CD4-positive, alpha-beta T cell treated with Interleukin-2 at 100 ng/mL for 4 hours (primary cell): Measurements from ENCODE around the gene CEP135.
A peak's percentile ranks its signal among the peaks of the same experiment; 100 is the strongest.
"Not testable (repeated sequence)": the region's sequence is repeated elsewhere in the genome, so short reads cannot be mapped to it uniquely, and the experiment has no call there.

Experiments
- DNase-seq: peaks from one replicate; pipeline ENCODE4 v3.0.0-alpha.2; 2020; ENCODE audit warnings: low spot score

The CEP135 gene, protein sequence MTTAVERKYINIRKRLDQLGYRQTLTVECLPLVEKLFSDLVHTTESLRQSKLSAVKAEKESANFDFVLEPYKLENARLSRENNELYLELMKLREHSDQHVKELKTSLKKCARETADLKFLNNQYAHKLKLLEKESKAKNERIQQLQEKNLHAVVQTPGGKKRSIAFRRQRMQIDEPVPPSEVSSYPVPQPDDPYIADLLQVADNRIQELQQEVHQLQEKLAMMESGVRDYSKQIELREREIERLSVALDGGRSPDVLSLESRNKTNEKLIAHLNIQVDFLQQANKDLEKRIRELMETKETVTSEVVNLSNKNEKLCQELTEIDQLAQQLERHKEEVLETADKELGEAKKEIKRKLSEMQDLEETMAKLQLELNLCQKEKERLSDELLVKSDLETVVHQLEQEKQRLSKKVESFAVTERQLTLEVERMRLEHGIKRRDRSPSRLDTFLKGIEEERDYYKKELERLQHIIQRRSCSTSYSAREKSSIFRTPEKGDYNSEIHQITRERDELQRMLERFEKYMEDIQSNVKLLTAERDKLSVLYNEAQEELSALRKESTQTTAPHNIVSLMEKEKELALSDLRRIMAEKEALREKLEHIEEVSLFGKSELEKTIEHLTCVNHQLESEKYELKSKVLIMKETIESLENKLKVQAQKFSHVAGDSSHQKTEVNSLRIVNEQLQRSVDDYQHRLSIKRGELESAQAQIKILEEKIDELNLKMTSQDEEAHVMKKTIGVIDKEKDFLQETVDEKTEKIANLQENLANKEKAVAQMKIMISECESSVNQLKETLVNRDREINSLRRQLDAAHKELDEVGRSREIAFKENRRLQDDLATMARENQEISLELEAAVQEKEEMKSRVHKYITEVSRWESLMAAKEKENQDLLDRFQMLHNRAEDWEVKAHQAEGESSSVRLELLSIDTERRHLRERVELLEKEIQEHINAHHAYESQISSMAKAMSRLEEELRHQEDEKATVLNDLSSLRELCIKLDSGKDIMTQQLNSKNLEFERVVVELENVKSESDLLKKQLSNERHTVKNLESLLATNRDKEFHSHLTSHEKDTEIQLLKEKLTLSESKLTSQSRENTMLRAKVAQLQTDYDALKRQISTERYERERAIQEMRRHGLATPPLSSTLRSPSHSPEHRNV

DNA sequence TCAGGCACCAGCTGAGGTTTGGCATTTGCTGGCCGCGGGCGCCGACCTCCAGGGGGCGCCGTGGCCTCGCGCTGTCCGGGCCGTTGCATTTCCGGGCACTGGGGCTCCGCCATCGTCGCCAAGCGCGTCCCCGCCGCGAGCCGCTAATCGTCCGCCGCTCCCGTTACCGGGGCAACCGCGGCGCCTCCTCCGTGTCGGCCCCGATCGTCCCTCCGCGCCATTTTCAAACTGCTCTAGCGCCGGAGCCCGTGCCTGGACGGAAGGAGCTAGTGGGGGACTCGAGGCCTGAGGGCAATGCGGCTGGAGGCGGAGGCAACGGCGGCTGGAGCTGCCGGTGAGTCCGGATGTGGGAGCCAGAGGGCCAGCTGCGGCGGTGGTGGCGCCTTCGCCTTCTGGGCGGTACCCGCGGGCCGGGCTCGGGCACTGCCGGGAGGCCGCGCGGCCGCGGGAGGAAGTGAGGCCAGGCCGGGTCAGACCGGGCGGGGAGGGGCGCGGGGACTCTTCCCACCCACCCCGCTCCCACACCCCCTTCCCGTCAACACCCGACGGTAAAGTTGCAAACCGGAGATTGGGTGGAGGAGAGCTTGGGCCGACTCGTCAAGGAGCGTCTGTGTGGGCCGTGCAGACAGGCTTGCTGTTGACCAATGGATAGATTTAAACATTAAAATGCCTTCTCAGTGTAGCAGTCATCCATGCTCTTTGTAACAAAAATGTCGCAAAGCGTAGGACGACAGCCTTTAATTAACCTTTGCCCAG lies at the start of gene CEP135:
TSS of gene CEP135 (plus strand) at position 220 of the 756 bp plus-strand sequence. CDS start 3,186 bp downstream, outside the sequence.
- DNase-seq: peak; percentile 93

DNA sequence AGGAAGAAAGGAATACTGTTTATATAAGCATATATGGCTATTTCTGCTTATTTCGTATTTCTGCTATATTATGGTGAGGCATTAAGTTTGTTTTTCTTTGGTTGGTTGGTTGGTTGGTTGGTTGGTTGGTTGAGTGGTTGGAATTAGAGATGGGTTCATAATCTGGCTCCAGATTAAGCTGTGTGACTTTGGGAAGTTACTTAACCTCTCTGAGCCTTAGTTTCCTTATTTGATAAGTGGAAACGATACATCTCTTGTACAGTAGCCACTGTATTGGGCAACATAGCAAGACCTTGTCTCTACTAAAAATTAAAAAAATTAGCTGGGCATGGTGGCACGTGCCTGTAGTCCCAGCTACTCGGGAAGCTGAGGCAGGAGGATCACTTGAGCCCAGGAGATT lies 46.1 kb upstream of the CEP135 start:
- DNase-seq: no peak

DNA sequence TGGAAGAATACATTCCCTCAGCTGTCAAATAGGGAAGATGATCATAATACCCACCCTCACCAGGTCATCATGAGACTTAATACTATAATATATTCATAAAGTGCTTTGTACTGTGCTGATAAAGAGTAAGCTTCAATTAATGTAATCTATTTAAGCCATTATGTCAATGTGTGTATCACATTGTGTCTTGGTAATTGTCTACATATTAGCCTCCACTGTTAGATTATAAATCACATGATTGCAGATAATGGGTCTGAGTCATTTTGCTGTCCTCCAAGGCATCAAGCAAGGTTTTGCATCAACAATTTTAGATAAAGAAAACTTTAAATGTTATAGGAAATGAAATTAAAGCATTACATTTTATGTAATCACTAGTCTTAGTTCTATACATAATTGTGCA lies 45.2 kb upstream of the CEP135 start:
- no peak for DNase-seq

DNA sequence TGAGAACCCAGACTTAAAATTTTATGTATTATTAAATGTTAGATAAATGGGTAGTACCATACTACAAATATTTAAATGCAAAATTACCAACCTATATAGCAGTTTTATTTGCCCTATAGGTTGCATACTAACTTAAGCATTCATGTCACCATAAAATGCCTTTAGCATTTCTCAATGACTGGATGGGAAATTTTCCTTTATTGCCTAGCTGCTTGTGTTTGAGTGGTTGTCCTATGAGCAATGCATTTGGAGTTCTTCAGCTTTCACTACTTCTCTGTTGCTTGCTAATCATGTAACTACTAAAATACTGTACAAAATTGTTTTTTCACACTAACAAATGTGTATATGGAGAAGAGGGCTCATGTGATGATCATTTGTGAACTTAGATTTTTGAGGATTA lies 44.2 kb upstream of the CEP135 start:
- no peak for DNase-seq

DNA sequence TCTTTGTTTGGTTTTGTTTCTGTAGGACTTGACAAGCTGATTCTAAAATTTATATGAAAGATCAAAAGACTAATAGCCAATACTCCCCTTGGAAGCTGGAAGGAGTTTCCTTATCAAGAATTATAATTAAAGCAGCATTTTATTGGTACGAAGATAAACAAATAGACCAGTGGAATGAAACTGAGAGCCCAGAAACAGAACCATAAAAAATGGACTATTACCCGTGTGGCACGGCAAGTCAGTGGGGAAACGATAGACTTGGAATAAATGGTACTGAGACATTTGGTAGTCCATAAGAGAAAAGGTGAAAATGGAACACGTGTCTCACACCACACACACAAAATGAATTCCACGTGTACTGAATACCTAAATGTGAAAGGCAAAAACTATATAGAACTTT lies 42.4 kb upstream of the CEP135 start:
- DNase-seq: no peak

DNA sequence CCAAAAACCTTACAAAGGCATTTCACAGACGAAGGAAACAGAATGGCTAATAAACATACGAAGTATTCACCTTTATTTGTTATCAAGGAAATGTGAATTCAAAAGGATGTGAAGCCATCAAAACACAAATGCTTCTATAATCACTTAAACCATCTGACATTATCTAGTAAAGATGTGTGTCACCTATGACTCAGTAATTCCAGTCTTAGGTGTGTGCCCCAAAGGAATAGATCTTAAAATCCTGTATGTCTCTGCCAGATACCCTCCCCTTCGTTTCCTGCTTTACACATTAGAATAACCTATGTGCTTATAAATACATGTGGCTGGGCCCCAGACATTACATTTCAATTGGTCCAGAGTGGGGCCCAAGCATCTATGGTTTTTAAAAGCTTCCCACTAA lies 41.8 kb upstream of the CEP135 start:
- peak; percentile 38 for DNase-seq

DNA sequence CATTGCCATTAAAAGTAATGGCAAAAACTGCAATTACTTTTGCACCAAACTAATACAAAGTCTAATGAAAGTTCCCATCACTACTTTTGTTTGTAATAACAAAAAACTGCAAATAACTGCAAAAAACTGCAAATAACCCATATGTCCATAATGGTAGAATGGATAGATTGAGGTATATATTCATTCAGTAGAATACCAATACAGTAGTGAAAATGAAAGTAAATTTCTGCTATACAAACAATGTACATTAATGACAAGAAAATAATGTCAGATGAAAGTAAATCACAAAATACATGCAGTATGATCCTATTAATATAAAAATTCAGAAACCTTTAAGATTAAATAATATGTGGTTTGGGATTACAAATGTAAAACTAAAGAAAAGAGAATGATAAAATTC lies 41.3 kb upstream of the CEP135 start:
- no peak for DNase-seq

DNA sequence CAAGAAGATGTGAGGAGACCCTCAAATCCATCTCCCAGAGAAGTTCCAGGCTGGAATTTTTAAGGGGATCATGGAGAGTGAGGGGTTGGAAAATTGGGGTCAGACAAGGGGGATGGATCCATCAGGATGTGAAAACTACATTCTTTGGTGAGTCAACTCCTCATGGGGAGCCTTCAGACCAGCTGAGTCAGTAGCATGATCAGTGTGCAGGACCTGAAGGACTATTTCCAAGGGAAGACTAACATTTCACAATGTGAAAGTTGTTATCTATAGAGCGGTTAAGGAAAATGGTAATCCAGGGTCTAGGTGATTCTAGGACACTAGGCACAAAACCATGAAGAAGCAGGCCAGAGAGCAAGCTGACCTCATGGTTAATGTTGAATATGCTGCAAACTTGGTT lies 38.6 kb upstream of the CEP135 start:
- no peak for DNase-seq

DNA sequence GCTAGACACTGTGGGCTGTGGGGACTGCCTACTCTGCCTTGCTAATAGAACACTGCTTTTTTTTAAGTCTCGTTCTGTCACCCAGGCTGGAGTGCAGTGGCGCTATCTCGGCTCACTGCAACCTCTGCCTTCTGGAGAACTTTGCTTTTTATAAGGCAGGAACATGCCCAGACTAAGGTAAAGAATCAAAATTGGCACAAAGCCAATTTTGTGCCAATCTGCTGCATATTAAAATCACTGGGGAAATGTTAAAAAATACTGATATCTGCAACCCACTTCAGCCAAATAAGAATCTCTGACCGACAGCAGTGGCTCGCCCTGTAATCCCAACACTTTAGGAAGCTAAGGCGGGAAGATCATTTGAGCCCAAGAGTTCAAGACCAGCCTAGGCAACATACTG lies 36.5 kb upstream of the CEP135 start:
- DNase-seq: no peak

DNA sequence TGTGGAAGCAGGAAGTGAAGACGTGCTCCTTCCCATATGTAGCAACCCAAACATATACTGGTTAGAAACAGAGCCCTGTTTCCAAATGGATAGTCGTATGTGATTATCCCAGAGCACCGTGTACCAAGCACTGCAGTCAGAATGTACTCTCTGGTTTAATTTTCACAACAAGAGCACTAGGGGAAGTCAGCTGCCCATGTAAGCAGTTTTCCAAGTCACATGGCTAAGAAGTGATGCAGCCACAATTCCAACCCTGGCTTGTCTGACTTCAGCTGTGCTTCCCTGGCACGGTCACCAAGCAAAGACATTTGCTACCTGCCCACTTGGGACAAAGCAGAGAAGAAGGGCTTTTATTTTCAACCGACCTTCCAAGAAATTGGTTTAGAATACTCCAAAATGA lies 28.2 kb upstream of the CEP135 start:
- DNase-seq: no peak

DNA sequence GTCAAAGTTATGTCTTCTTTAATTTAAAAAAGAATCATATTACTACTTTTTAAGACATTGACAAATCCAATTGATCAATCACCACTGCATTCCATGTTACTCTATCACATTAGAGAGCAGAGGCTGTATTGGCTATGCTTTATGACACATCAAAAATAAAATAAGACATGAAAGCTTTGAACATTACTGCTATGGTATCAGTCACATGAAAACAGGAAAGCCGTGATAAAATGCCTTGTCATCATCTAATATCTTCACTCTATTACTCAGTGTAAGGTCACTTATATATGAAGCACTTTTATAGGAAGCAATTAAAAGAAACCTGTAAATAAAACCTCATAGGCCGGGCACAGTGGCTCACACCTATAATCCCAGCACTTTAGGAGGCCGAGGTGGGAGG lies 27.7 kb upstream of the CEP135 start:
- DNase-seq: no peak

DNA sequence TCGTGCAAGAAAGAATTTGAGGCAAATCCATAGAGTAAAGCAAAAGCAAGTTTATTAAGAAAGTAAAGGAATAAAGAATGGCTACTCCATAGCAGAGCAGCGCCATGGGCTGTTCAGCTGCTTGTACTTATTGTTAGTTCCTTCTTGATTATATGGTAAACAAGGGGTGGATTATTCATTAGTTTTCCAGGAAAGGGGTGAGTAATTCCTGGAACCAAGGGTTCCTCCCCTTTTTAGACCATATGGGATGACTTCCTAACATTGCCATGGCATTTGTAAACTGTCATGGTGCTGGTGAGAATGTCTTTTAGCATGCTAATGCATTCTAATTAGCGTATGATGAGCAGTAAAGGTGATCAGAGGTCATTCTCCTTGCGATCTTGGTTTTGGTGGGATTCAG lies 23.5 kb upstream of the CEP135 start:
- DNase-seq: no peak

DNA sequence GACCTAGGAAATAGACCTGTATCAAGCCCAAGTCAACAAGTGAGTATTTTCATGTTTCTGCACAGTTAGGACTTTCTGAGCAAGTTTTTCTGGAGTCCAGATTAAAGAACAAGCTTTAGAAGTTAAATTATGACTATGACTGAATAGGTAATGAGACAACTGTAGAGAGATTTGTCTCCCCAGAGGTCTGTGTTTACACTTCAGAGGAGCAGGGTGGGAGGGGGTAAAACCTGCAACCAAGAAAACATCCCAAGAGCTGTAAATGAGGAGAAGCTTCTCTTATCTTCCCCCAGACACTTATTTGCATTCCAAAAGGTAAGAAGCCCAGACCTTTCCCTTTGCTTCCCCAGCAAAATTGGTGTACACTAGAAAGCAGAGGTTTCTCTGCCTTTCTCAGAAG lies 22.1 kb upstream of the CEP135 start:
- DNase-seq: no peak

DNA sequence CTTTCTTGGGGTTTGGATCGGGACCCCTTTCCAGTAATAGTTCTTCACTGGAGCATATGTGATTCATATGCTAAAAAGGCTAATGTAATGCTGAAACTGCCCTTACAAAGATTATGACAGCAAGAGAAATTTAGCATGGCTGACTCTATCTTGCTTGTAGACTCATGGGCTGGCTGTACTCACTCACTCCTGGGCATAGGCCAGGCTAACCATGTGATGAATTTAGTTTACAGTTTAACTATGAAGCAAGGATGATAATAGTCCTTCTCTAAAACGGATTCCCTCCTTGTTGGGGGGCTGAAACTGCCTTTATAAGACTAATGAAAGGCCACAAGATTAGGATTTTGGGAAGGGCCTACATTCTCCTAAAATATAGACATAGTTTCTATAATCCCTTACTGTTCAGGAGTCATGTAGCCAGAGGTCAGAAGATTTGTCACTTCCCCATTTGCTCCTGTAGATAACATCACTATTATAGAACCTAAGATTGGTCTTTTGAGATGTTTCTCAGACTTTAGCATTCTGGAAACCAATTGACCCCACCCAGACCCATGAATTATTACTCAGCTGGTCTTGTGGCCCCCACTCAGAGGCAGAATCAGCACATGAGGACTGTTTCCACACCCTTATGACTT lies 20.8 kb upstream of the CEP135 start:
- no peak for DNase-seq

DNA sequence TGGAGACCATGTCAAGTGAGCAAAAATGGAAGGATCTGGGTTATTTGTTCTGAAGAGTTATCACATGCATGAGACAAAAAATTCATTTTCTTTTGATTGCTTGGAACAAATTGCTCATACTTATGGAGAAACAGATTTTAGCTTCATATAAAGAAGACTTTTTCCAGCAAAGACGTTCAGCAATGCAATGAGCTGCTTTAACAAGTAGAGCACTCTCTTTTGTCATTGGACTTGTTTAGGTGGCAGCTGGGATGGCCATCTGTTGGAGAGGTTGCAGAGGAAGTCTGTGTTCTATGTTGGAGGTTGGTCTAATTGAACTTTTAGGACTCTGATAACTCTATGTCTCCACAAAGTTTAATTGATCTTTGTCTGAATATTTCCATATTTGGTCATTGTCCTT lies 19.9 kb upstream of the CEP135 start:
- DNase-seq: no peak

DNA sequence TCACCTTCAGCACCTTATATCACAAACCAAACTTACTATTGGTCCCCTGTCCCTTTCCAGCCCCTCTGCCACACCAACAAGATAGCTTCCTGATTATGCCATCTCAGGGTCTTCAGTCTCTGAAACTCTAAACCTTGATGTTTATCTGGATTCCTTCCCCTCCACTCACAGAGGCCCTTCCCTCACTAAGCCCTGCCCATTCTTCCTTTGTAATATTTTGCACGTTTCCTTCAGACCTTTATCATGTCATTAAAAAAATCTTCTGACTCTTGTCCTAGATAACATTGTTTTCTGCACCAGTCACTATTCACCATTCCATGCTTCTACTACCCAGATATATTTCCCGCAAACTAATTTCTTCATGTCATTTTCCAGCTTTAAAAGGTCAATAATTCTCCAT lies 17.7 kb upstream of the CEP135 start:
- no peak for DNase-seq

DNA sequence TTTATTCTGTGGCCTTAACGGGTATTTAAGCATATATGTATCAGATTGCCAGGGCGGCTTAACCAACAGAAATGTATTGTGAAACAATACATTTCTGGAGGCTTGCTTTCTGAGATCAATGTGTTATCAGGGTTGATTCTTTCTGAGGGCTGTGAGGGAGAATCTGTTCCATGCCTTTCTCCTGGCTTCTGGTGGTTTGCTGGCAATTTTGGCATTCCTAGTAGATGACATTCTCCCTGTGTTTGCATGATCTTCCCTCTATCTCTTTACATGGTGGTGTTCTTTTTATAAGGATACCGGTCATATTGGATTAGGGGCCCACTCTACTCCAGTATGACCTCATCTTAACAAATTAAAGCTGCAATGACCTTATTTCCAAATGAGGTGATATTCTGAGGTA lies 16.9 kb upstream of the CEP135 start:
- DNase-seq: no peak

DNA sequence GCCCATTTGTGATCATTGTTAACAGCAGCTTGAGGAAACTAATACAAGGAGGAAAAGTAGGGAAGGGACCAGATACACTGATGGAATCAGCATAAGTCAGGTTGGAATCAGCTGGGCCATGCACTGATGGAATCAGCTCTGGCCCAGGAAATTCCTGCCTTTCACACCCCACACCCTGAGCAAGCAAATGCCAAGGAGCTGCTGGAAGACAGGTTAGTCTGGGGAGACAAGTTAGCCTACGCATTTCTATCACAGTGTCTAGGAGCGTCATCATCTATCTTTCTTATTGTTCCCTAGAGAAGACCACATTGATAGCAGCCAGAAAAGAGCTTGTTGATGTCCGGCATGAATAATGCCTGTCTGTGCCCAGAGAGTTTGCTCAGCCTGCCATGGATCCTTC lies 16.2 kb upstream of the CEP135 start:
- DNase-seq: no peak

DNA sequence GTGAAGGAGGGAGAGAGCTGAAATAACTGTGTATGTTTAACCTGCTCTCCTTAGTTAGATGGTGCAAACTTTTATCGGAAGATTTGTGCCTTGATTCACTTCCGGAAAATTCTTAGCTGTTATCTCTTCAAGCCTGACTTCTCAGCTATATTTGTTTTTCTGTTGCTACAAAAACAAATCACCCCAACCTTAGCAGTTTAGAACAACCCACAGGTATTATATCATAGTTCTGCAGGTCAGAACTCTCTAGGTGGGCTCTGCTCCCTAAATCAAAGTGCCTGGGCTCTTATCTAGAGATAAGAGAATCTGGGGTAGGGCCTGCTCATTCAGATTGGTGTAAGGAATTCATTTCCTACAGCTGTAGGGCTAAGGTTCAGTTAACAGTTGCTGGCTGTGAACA lies 15.1 kb upstream of the CEP135 start:
- DNase-seq: no peak

DNA sequence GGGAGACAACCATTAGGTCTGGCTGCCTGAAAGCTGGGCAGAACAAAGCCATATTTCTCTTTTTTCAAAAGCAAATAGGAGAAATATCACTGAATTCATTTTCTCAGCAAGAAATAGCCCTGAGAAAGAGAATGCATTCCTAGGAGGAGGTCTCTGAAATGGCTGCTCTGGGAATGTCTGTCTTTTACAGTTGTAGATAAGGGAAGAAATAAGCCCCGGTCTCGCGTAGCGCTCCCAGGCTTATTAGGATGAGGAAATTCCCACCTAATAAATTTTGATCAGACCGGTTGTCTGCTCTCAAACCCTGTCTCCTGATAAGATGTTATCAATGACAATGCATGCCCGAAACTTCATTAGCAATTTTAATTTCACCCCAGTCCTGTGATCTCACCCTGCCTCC lies 12.8 kb upstream of the CEP135 start:
- not testable (repeated sequence) for DNase-seq

DNA sequence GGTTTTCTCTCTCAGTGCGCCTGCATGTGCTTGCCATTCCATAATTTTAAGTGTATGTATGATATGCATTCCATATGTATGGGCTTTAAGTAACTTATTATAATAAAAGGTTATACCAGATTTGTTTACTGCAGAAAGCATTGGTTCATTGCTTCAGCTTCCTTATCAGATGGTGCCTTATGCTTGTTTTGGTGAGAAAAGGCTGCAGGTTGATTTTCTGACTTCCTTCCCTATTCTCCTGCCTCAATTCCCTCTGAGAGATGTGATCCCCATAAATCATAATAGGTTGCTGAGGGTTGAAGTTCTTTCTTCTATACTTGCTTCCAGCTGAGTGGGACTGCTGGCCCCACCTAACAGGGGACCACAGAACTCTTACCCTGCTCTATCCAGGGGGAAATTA lies 10.3 kb upstream of the CEP135 start:
- DNase-seq: no peak

DNA sequence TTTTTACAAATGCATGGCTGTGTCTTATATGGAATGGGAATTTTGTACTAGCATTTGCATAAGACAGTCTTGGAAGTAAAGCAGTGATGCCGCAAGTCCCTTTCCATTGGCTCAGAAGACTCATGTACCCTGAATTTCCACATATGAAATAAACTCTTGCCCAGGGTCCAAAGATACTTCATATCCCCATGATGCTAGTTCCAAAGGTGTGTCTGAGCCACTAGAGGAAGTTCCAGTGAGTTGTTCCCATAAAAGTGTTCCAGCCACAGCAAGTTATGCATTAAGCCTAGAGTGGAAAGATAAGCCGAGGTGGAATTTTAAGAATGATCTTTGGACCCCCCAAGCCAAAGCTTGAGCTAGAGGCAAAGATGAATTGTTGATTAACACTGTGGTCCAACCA lies 9.3 kb upstream of the CEP135 start:
- no peak for DNase-seq
